OCI-LY7 (cell line): ENCODE results near the gene HDAC4. TPM values are rescaled to one million over a fixed set of nuclear protein-coding genes. Genes with fewer than 3 reads are reported as not detected.

Experiments
- BruUV-seq: library from RNA; stranded (reverse); fragments of 400-500 nt; replicated peaks from 2 replicates; lab custom pipeline; 2021; lab: Mats Ljungman, UMichigan
- CTCF ChIA-PET: fragments of 300-600 bp; sonication (Branson Sonifier 250); formaldehyde crosslinking; loops from one replicate; lab custom pipeline; 2022; ENCODE audit warnings: antibody characterized with exemption; ENCODE audit not compliant: unreplicated experiment; lab: Charles Lee
- POLR2A ChIA-PET: fragments of 300-600 bp; sonication (Branson Sonifier 250); formaldehyde crosslinking; loops from one replicate; lab custom pipeline; 2022; ENCODE audit warnings: antibody characterized with exemption; lab: Charles Lee
- DNase-seq: peaks from one replicate; pipeline ENCODE4 v3.0.0-alpha.2; 2015; ENCODE audit warnings: low spot score
- H2AFZ ChIP-seq: fragments of 200-600 bp; sonication (generic), shearing (Covaris generic); 2 replicates; pipeline ENCODE4 v1.6.1; 2014; ENCODE audit warnings: mild to moderate bottlenecking, antibody characterized with exemption, low read length, moderate library complexity
- H3K27ac ChIP-seq: fragments of 200-600 bp; sonication (generic); 2 replicates; pipeline ENCODE4 v1.5.1; 2014; ENCODE audit warnings: mixed run types, low read depth, mild to moderate bottlenecking, moderate library complexity, low read length, inconsistent platforms; ENCODE audit not compliant: poor library complexity, severe bottlenecking
- H3K36me3 ChIP-seq: fragments of 200-600 bp; sonication (generic); 2 replicates; pipeline ENCODE4 v1.6.1; 2014; ENCODE audit warnings: mild to moderate bottlenecking, antibody characterized with exemption, low read length, moderate library complexity, mixed read lengths; ENCODE audit not compliant: insufficient read depth
- H3K4me1 ChIP-seq: fragments of 200-600 bp; sonication (generic); 2 replicates; pipeline ENCODE4 v1.5.1; 2014; ENCODE audit warnings: mild to moderate bottlenecking, low read length; ENCODE audit not compliant: insufficient read depth, poor library complexity, severe bottlenecking
- H3K4me2 ChIP-seq: fragments of 200-600 bp; sonication (generic); 2 replicates; pipeline ENCODE4 v1.6.1; 2014; ENCODE audit warnings: mild to moderate bottlenecking, low read length
- H3K4me3 ChIP-seq: fragments of 200-600 bp; sonication (generic); 2 replicates; pipeline ENCODE4 v1.5.1; 2014; ENCODE audit warnings: mild to moderate bottlenecking, low read depth, low read length; ENCODE audit not compliant: poor library complexity, severe bottlenecking
- H3K79me2 ChIP-seq: fragments of 200-600 bp; sonication (generic); 2 replicates; pipeline ENCODE4 v1.6.1; 2016; ENCODE audit warnings: low read depth, mild to moderate bottlenecking, low read length, moderate library complexity, mixed read lengths; ENCODE audit not compliant: insufficient read depth
- H3K9me2 ChIP-seq: fragments of 200-600 bp; sonication (generic); 2 replicates; pipeline ENCODE4 v1.6.1; 2016; ENCODE audit warnings: mild to moderate bottlenecking, low read length, mixed read lengths; ENCODE audit not compliant: insufficient read depth
- H3K9me3 ChIP-seq: fragments of 200-600 bp; sonication (generic); 2 replicates; pipeline ENCODE4 v1.6.1; 2014; ENCODE audit warnings: mild to moderate bottlenecking, mixed run types, low read length, mixed read lengths
- H4K20me1 ChIP-seq: fragments of 200-600 bp; sonication (generic); 2 replicates; pipeline ENCODE4 v1.6.1; 2014; ENCODE audit warnings: mild to moderate bottlenecking, antibody characterized with exemption, low read length, moderate library complexity, mixed read lengths; ENCODE audit not compliant: insufficient read depth
- EZH2phosphoT487 ChIP-seq: fragments of 200-600 bp; sonication (generic); IDR thresholded peaks from 2 replicates; pipeline ENCODE4 v1.6.1; 2018; ENCODE audit warnings: low read depth, borderline replicate concordance, mild to moderate bottlenecking, mixed run types, antibody characterized with exemption, low read length, moderate library complexity, mixed read lengths
- intact Hi-C: fragments of 100-400 bp; cut with micrococcal nuclease; formaldehyde crosslinking; loops from one replicate; pipeline ENCODE4 v1.10.0; 2022; ENCODE audit not compliant: unreplicated experiment
- total RNA-seq, 2 experiments: library from RNA; depleted of rRNA in 1 of 2; stranded (reverse); fragments of >200 nt in 1 of 2; shearing (Covaris generic) in 1 of 2; gene quantifications; 2 replicates each; pipeline ENCODE4 v1.2.3, GENCODE V29; 2014 to 2022
- TF ChIP-seq, protein P1 (sequence below): fragments of 200-600 bp; sonication (generic); conservative IDR thresholded peaks from 2 replicates; pipeline ENCODE4 v1.5.1; 2014; ENCODE audit warnings: mild to moderate bottlenecking, antibody characterized with exemption, low read length, moderate library complexity, mixed read lengths

The HDAC4 gene
- total RNA-seq, 2 experiments from 2014 or later: 10.2 to 20.6 TPM

DNA sequence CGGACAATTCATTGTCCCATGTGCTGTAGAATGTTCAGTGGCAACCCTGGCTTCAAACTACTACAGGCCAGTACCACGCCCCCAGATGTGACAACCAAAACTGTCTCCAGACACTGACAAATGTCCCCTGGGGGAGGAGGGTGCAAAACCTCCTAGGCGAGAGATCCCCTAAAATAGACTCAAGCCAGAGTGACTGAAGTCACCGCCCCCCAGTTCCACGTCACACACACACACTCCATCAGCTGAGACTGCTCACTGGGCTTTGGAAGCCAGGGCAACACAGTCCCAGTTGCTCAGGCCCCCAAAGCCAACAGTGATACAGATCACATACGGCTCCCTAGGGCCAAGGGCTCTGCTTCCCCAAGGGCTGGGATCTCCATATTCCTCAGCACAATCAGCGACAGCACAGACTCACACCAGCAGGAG, 19.1 kb downstream of the HDAC4 start:
- Histone ChIP-seq H3K9me2 (no peaks in the 10 kb centered on the region), H3K27ac (no peak overlapping the region), H3K79me2 (no peaks in the 10 kb centered on the region), H3K4me1 (peaks cover 19% of the 10 kb centered on the region), H2AFZ (no peak overlapping the region), H4K20me1 (no peaks in the 10 kb centered on the region; the same call in none of the 2 replicates), H3K9me3 (no peaks in the 10 kb centered on the region), H3K4me3 (peak overlapping the region; percentile 6), H3K36me3 (no peaks in the 10 kb centered on the region), H3K4me2 (peak overlapping the region; percentile 30)
- DNase-seq: peak; percentile 16
- TF ChIP-seq, protein P1, sequence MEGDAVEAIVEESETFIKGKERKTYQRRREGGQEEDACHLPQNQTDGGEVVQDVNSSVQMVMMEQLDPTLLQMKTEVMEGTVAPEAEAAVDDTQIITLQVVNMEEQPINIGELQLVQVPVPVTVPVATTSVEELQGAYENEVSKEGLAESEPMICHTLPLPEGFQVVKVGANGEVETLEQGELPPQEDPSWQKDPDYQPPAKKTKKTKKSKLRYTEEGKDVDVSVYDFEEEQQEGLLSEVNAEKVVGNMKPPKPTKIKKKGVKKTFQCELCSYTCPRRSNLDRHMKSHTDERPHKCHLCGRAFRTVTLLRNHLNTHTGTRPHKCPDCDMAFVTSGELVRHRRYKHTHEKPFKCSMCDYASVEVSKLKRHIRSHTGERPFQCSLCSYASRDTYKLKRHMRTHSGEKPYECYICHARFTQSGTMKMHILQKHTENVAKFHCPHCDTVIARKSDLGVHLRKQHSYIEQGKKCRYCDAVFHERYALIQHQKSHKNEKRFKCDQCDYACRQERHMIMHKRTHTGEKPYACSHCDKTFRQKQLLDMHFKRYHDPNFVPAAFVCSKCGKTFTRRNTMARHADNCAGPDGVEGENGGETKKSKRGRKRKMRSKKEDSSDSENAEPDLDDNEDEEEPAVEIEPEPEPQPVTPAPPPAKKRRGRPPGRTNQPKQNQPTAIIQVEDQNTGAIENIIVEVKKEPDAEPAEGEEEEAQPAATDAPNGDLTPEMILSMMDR: no peak
- no peak for TF ChIP-seq EZH2phosphoT487
- POLR2A ChIA-PET: no interaction called here
- no TSS peak for BruUV-seq
- intact Hi-C loops: loop anchor here (5.0 kb wide), 1 partner anchor 239 kb away; no protein-coding TSS in a partner anchor
- CTCF ChIA-PET: no interaction called here

DNA sequence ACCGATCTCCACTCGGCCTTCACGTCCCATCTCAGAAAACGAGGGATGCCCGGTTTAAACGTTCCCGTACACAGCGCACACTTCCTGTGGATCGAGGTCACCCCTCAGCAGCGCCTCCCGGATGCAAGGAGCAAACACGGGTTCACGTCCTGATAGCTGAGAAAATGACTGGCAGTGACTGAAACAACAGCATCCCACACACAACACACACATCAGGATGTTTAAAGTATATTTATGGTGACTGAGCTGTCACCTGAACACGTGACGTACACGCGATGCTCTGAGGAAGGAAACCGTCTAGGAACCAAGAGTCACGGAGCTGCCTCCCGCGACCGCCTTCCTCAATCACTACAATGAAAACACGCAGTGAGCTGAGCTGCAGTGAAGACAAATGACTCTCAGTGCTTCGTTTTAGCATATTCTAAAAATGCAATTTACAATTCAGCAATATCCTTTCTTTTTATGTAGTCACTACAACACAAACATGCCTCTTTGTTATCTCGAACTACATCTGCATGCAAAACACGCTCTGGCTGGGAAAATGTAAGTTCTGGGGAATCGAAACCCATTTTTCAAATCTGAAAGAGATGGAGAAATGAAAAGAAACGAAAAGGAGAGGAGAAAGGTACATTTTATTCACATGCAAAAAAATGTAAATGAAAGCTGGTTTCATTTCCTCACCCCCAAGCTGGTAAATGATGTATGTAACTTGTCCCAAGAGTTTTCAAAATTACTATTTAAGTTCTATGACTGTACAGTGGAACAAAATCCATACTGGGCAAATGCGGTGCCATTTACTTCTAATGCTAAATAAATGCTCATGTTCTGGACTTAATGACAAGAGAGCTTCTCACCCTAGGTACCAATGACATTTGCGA, 19.8 kb downstream of the HDAC4 start:
- Histone ChIP-seq H3K9me2 (no peaks in the 10 kb centered on the region), H3K79me2 (no peaks in the 10 kb centered on the region), H3K4me1 (peaks cover 19% of the 10 kb centered on the region), H2AFZ (no peak overlapping the region), H3K27ac (no peak overlapping the region), H3K4me3 (peak overlapping the region; percentile 6), H4K20me1 (no peaks in the 10 kb centered on the region; the same call in none of the 2 replicates), H3K9me3 (no peaks in the 10 kb centered on the region), H3K36me3 (no peaks in the 10 kb centered on the region), H3K4me2 (peak overlapping the region; percentile 30)
- POLR2A ChIA-PET: interaction anchor here (0.8 kb wide), 1 partner anchor 20 kb away, joined by 4 read pairs; no protein-coding TSS in a partner anchor
- peak; percentile 33 for DNase-seq
- no TSS peak for BruUV-seq
- intact Hi-C loops: loop anchor here (5.0 kb wide), 1 partner anchor 239 kb away; no protein-coding TSS in a partner anchor
- CTCF ChIA-PET: no interaction called here
- TF ChIP-seq EZH2phosphoT487: no peak
- TF ChIP-seq, protein P1: no peak
